Sigmoid colon (tissue), 4 donors: ENCODE data around the gene PLBD2.

ENCODE experiments used
- CTCF ChIP-seq, 4 experiments: fragments of 450-650 bp in 3 of 4; fragments of 200-600 bp in 1 of 4; IDR thresholded peaks; one replicate each; pipeline ENCODE4 v1.5.1; 2016 to 2019; ENCODE audit warnings: antibody characterized with exemption in 4 of 4, mild to moderate bottlenecking in 3 of 4, moderate library complexity in 2 of 4
- POLR2A ChIP-seq, 2 donors: fragments of 450-650 bp; IDR thresholded peaks; one replicate each; pipeline ENCODE4 v1.6.1; 2016; ENCODE audit warnings: antibody characterized with exemption in 2 of 2, mild to moderate bottlenecking in 2 of 2, moderate library complexity in 2 of 2
- POLR2AphosphoS5 ChIP-seq, 4 donors: sonication (generic); formaldehyde crosslinking; IDR thresholded peaks; one replicate each; pipeline ENCODE4 v1.6.1; 2017; ENCODE audit warnings: antibody characterized with exemption in 4 of 4

- TF ChIP-seq CTCF (IDR thresholded peaks at IDR 0.05) (no peak), POLR2A (IDR thresholded peaks at IDR 0.05) (no peak), POLR2AphosphoS5 (IDR thresholded peaks at IDR 0.05) (no peak)
Observed at GRCh38 chr12:113341535-113341934, 16.9 kb upstream of the PLBD2 start.
